Coronary artery (tissue), 2 donors: Measurements from ENCODE around the gene IRF3.
A peak's percentile ranks its signal among the peaks of the same experiment; 100 is the strongest.

ENCODE experiments used
- DNase-seq: peaks from one replicate; pipeline ENCODE4 v3.0.0-alpha.2; 2017; ENCODE audit warnings: low spot score
- H3K27ac ChIP-seq, 2 donors: fragments of 200-600 bp; sonication (generic); one replicate each; pipeline ENCODE4 v1.5.1; 2016 to 2019
- H3K4me3 ChIP-seq: fragments of 200-600 bp; sonication (generic); 2 replicates; pipeline ENCODE4 v1.5.1; 2016; ENCODE audit warnings: mild to moderate bottlenecking, moderate library complexity
- TF ChIP-seq, protein P1 (sequence below): fragments of 200-600 bp; sonication (generic); IDR thresholded peaks from one replicate; pipeline ENCODE4 v1.5.1; 2019; ENCODE audit warnings: antibody characterized with exemption

IRF3 gene

DNA sequence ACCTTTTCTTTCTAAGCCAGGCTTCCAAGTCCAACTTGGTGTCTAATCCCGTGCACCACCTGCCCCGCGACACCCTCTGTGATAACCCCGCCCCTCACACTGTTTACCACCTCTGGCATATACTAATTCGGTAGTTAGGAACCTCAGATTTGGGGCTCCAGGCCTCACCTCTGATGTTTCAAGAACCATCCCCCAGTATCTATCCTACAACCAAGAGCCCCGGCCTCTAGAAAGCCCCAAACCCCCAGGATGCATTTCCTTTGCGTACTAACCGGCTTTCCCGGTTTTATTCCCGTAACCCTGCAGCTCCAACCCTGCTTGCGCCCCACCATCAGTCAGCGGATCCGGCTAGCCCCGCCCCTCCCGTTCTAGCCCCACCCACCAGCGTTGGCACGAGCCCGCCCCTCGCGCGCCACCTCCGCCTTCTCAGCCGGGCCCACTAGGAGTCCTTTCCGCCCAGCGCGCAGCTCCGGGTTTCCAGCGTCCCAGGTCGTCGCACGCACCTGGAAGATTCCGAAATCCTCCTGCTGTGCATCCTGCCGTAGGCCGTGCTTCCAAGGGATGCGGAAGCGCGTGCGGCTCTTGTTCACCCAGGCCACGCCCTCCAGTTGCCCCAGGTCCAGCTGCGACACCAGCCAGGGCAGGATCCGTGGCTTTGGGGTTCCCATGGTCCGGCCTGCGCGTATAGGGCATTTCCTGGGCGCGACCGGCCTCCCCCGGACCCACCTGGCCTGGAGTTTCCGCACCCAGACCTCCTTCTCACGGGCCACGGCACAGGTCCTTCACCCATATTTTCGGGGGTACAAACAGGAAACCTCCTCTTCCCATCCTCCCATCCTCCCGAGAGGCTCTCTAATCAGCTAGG is 1.3 kb downstream of the IRF3 start:
- Histone ChIP-seq H3K4me3 (peak overlapping the region; percentile 95), H3K27ac (peak overlapping the region; percentile 75 to 98)
- peak; percentile 92 for DNase-seq
- TF ChIP-seq, protein P1, sequence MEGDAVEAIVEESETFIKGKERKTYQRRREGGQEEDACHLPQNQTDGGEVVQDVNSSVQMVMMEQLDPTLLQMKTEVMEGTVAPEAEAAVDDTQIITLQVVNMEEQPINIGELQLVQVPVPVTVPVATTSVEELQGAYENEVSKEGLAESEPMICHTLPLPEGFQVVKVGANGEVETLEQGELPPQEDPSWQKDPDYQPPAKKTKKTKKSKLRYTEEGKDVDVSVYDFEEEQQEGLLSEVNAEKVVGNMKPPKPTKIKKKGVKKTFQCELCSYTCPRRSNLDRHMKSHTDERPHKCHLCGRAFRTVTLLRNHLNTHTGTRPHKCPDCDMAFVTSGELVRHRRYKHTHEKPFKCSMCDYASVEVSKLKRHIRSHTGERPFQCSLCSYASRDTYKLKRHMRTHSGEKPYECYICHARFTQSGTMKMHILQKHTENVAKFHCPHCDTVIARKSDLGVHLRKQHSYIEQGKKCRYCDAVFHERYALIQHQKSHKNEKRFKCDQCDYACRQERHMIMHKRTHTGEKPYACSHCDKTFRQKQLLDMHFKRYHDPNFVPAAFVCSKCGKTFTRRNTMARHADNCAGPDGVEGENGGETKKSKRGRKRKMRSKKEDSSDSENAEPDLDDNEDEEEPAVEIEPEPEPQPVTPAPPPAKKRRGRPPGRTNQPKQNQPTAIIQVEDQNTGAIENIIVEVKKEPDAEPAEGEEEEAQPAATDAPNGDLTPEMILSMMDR: no peak

DNA sequence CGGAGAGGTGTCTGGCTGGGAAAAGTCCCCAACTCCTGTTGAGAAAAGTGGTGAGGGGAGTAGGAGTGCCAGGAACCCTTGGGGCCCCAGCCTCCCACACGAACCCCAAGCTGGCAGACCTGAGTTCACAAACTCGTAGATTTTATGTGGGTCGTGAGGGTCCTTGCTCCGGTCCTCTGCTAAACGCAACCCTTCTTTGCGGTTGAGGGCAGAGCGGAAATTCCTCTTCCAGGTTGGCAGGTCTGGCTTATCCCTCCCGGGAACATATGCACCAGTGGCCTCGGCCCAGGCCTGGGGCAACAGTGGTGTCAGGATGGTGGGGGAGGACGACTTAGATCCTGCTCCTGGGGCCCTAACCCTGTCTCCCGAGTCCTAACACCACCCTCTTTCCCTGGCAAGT is 2.4 kb downstream of the IRF3 start:
- no peak for DNase-seq
- no peak overlapping the region for H3K27ac ChIP-seq
- TF ChIP-seq, protein P1: no peak
- H3K4me3 ChIP-seq: no peak overlapping the region

DNA sequence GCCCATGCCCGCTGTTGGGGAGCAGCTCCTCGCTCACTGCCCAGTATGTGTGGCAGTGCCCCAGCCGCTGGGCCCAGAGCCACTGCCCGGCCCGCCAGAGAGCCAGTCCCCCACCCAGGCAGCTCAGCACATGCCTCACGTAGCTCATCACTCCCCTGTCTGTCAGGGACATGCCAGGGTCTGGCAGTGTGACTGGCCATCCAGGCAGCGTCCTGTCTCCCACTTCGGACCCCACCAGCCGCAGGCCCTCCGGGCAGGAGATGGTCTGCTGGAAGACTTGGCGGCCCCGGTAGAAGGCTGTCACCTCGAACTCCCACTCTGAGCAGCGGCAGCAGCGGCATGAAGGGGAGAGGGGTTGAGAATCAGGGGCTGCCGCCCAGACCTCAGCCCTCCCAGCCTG is 3.6 kb downstream of the IRF3 start:
- no peak for DNase-seq
- no peak overlapping the region for H3K27ac ChIP-seq
- TF ChIP-seq, protein P1: no peak
- no peak overlapping the region for H3K4me3 ChIP-seq

DNA sequence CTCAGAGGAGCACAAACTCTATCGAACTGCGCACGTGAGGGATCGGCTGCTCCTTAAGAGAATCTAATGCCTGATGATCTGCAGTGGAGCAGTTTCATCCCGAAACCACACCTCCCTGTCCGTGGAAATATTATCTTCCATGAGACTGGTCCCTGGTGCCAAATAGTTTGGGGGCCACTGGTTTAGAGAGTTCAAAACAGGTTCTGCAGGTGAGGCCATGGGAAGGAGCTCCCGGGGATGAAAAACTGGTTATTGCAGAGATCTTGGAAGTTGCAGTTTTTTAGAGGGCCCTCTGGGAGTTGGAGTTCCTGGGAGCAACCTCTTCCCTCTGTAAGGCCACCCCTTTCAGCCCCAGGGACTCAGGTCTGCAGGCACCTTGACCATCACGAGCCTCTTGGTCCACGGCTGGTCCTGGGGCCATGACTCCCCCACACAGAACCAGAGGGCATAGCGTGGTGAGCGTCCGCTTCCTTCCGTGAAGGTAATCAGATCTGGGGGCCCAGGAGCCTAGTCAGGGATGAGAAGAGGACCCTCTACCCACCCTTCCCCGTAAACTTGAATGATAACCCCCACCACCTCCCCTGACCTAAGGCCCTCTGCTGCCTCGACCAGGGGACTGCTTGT is 5.2 kb downstream of the IRF3 start:
- no peak overlapping the region for H3K4me3 ChIP-seq
- no peak overlapping the region for H3K27ac ChIP-seq
- no peak for DNase-seq
- TF ChIP-seq, protein P1: no peak

DNA sequence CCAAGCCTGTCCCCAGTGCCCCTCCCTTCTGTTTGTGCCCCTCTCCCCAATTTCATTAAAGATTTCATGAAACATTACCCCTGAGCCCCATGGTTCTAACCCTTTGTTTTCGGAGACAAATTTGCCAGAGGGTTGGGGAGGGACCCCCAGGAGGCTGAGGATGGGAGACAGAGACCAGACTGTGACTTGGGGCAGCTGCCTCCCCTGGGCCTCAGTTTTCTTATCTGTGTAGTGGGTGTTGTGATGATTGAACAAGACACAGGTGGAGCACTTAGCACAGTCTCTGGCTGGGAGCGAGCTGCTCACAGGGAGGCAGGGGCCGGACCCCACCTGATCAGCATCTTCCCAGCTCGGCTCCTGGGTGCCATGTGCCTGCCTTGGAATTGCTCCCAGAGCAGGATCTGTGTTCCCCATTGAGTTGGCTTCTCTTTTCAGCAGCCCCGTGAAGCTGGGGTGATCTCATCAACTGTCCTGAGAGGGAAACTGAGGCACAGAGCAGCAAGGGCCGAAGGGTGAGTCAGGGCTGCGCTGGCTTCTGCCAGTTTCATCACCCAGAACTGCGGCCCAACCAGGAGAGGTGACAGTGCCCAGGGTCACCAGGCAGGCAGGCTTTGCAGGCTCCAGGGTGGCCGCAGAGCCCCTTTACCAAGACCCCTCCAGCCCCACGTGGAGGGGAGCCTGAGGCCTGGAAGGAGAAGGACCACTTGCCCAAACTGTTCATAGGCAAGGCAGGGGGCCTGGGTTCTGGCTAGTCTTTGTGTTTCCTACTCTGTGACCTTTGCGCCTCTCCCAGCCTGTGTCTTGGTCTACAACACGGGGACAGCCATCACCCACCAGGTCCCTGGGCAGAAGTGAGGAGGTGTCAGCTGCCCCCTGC is 6.9 kb downstream of the IRF3 start:
- DNase-seq: no peak
- no peak overlapping the region for H3K4me3 ChIP-seq
- TF ChIP-seq, protein P1: no peak
- no peak overlapping the region for H3K27ac ChIP-seq

DNA sequence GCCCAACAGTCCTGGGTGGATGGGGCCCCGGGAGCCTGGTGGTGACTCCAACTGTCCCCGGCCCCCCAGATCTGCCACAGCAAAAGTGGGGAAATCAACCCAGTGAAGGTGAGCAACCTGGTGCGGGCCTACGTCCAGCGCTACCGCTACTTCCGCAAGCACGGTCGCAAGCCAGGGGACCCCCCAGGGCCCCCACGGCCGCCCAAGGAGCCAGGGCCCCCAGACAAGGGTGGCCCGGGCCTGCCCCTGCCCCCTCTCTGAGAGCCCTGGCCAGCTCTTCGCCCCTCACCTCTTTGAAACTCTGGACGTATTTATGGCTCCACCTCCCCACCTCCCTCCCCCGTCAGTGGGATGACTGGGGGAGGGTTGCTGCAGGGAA is 7.5 kb downstream of the IRF3 start:
- Histone ChIP-seq H3K4me3 (no peak overlapping the region), H3K27ac (no peak overlapping the region)
- TF ChIP-seq, protein P1: no peak
- DNase-seq: no peak
